GM18498 (cell line): ENCODE results near the gene RBFOX1.

ENCODE experiments used
- ATAC-seq: cut with Tn5 transposase; IDR thresholded peaks from one replicate; pipeline ENCODE4 v1.9.1; 2021; ENCODE audit warnings: mild to moderate bottlenecking, moderate library complexity; ENCODE audit not compliant: unreplicated experiment

The RBFOX1 gene

GRCh38 chr16:7408700-7409365 lies 76.2 kb downstream of the RBFOX1 start:
- no peak for ATAC-seq

- ATAC-seq = no peak
Observed at GRCh38 chr16:7419441-7419840, 86.8 kb downstream of the RBFOX1 start.

GRCh38 chr16:7420079-7420478 lies 87.4 kb downstream of the RBFOX1 start:
- no peak for ATAC-seq

- ATAC-seq = no peak
Observed at GRCh38 chr16:7420843-7421242, 88.2 kb downstream of the RBFOX1 start.

- no peak for ATAC-seq
Observed at GRCh38 chr16:7421578-7421977, 88.9 kb downstream of the RBFOX1 start.

GRCh38 chr16:7422036-7422888 lies 89.6 kb downstream of the RBFOX1 start:
- no peak for ATAC-seq

- ATAC-seq = no peak
Observed at GRCh38 chr16:7423434-7424044, 90.9 kb downstream of the RBFOX1 start.

- ATAC-seq = no peak
Observed at GRCh38 chr16:7426161-7426560, 93.5 kb downstream of the RBFOX1 start.

- no peak for ATAC-seq
Observed at GRCh38 chr16:7431723-7432122, 99.1 kb downstream of the RBFOX1 start.

- ATAC-seq = no peak
Observed at GRCh38 chr16:7436306-7436705, 103.7 kb downstream of the RBFOX1 start.

GRCh38 chr16:7437135-7437804 lies 104.6 kb downstream of the RBFOX1 start:
- ATAC-seq = no peak

- no peak for ATAC-seq
Observed at GRCh38 chr16:7437843-7438242, 105.2 kb downstream of the RBFOX1 start.

GRCh38 chr16:7438601-7439000 lies 106.0 kb downstream of the RBFOX1 start:
- no peak for ATAC-seq

GRCh38 chr16:7439518-7439917 lies 106.9 kb downstream of the RBFOX1 start:
- no peak for ATAC-seq

- no peak for ATAC-seq
Observed at GRCh38 chr16:7440886-7441400, 108.3 kb downstream of the RBFOX1 start.

- ATAC-seq = no peak
Observed at GRCh38 chr16:7442050-7442449, 109.4 kb downstream of the RBFOX1 start.

GRCh38 chr16:7443142-7443541 lies 110.5 kb downstream of the RBFOX1 start:
- no peak for ATAC-seq

GRCh38 chr16:7443648-7444365 lies 111.2 kb downstream of the RBFOX1 start:
- ATAC-seq = no peak

GRCh38 chr16:7449306-7449705 lies 116.7 kb downstream of the RBFOX1 start:
- no peak for ATAC-seq

- ATAC-seq = no peak
Observed at GRCh38 chr16:7449808-7450207, 117.2 kb downstream of the RBFOX1 start.
